NCI-H2196 (cell line): ENCODE results near the gene ACBD4.
A peak's percentile ranks its signal among the peaks of the same experiment; 100 is the strongest.

Source experiments
- DNase-seq: peaks from one replicate; lab custom pipeline; 2025; ENCODE audit not compliant: unreplicated experiment; lab: John Stamatoyannopoulos, UW

ACBD4 gene

GRCh38 chr17:45135192-45135977 lies at the start of gene ACBD4:
TSS of gene ACBD4 (plus strand) at chr17:45135687. CDS start at chr17:45136145, 458 bp downstream.
- peak; percentile 98 for DNase-seq

- no peak for DNase-seq
Measured at GRCh38 chr17:45086391-45086790, 49.1 kb upstream of the ACBD4 start.

- DNase-seq: peak; percentile 56
Measured at GRCh38 chr17:45086865-45087503, 48.5 kb upstream of the ACBD4 start.

- peak; percentile 56 for DNase-seq
Measured at GRCh38 chr17:45087504-45087975, 47.9 kb upstream of the ACBD4 start.

GRCh38 chr17:45087978-45088377 lies 47.5 kb upstream of the ACBD4 start:
- no peak for DNase-seq

- no peak for DNase-seq
Measured at GRCh38 chr17:45088741-45089140, 46.7 kb upstream of the ACBD4 start.

- DNase-seq: no peak
Measured at GRCh38 chr17:45090711-45091110, 44.8 kb upstream of the ACBD4 start.

- DNase-seq: no peak
Measured at GRCh38 chr17:45091778-45092425, 43.6 kb upstream of the ACBD4 start.

GRCh38 chr17:45092911-45093430 lies 42.5 kb upstream of the ACBD4 start:
- peak; percentile 86 for DNase-seq

- peak; percentile 44 for DNase-seq
Measured at GRCh38 chr17:45093444-45094110, 41.9 kb upstream of the ACBD4 start.

- DNase-seq: peak; percentile 32
Measured at GRCh38 chr17:45096141-45096540, 39.3 kb upstream of the ACBD4 start.

GRCh38 chr17:45096926-45097325 lies 38.6 kb upstream of the ACBD4 start:
- DNase-seq: no peak

GRCh38 chr17:45098081-45098868 lies 37.2 kb upstream of the ACBD4 start:
- DNase-seq: no peak

- peak; percentile 92 for DNase-seq
Measured at GRCh38 chr17:45098869-45099616, 36.4 kb upstream of the ACBD4 start.

GRCh38 chr17:45101546-45101882 lies 34.0 kb upstream of the ACBD4 start:
- DNase-seq: no peak

- no peak for DNase-seq
Measured at GRCh38 chr17:45101883-45102811, 33.3 kb upstream of the ACBD4 start.

GRCh38 chr17:45102856-45103255 lies 32.6 kb upstream of the ACBD4 start:
- no peak for DNase-seq

- DNase-seq: no peak
Measured at GRCh38 chr17:45103269-45103795, 32.2 kb upstream of the ACBD4 start.
